Left colon (tissue), 2 donors: ENCODE measurements around the gene FFAR1. TPM values are rescaled to one million over a fixed set of nuclear protein-coding genes. Genes with fewer than 3 reads are reported as not detected.
A peak's percentile ranks its signal among the peaks of the same experiment; 100 is the strongest.
"Not testable (repeated sequence)": the region's sequence is repeated elsewhere in the genome, so short reads cannot be mapped to it uniquely, and the experiment has no call there.

Experiments used
- ATAC-seq: fragments of 200-7000 bp; cut with Tn5 transposase; one replicate; pipeline ENCODE4 v1.9.1; 2020; ENCODE audit warnings: mild to moderate bottlenecking, moderate library complexity
- DNase-seq, 2 donors: peaks; one replicate each; pipeline ENCODE4 v3.0.0-alpha.2; 2020
- intact Hi-C, 2 donors: fragments of 100-400 bp; cut with DNase I in 1 of 2; cut with micrococcal nuclease in 1 of 2; formaldehyde crosslinking; loops; one replicate each; pipeline versions ENCODE4 v1.11.2 to v1.14.0; 2022; cut with DNase I, micrococcal nuclease
- total RNA-seq, 2 donors: library from RNA; stranded (reverse); fragmentation: NEBNext Ultra II Directional; extraction: Animal tissue kit (Norgen Biotek cat#: 25700); gene quantifications; one replicate each; pipeline ENCODE4 v1.2.1, GENCODE V29; 2021
- donor health status: DM: no; HTN: no; CAD: no.
- donor health status: DM: yes; HTN: yes; CAD: no.

Gene FFAR1
- total RNA-seq, 2 donors from 2014 or later = 0.11 TPM; not detected in 1

- intact Hi-C loops = loop anchor here (5.0 to 10.0 kb wide), 2 partner anchors 139 to 141 kb away; partner anchors contain the start of gene KRTDAP (in 2 of the 2)
- DNase-seq (no peak), ATAC-seq (no peak)
Observed at GRCh38 chr19:35353635-35354034, 5.9 kb downstream of the FFAR1 start.

GRCh38 chr19:35354898-35355297 lies 7.2 kb downstream of the FFAR1 start:
- DNase-seq = no peak
- ATAC-seq = no peak
- intact Hi-C loops = loop anchor here (5.0 to 10.0 kb wide), 2 partner anchors 137 to 140 kb away; partner anchors contain the start of gene KRTDAP (in 2 of the 2)

DNA sequence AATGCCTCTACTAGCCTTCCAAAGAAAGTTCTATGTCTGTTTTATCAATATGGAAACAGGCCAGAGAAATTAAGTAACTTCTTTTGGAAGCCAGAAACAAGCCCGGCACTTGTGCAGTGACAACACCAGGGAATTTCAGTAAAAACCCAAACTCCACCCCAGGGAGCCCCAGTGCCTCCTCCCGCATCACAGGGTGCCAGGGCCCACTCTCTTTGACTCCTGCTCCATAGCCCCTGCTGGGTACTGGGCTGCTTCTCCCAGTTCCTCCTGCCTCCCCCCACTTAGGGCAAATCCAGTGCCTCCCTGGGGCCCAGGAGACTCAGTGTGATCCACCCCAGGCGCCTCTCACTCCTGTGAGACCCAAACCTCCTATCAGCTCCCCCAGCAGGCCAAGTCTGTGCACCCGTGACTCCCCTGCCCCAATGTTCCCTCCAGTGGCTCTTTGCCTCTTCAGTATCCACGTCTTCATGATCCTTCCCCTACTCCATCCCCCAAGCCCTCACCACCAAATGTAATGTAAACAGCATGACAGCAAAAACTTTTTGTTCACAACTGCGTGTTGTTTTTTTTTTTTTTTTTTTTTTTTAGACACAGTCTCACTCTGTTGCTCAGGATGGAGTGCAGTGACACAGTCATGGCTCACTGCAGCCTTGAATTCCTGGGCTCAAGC lies 8.2 kb downstream of the FFAR1 start:
- ATAC-seq = no peak
- DNase-seq = no peak
- intact Hi-C loops = loop anchor here in 1 of 2 donors (10.0 kb wide), 1 partner anchor 139 kb away; the partner anchor contains the start of gene KRTDAP

DNA sequence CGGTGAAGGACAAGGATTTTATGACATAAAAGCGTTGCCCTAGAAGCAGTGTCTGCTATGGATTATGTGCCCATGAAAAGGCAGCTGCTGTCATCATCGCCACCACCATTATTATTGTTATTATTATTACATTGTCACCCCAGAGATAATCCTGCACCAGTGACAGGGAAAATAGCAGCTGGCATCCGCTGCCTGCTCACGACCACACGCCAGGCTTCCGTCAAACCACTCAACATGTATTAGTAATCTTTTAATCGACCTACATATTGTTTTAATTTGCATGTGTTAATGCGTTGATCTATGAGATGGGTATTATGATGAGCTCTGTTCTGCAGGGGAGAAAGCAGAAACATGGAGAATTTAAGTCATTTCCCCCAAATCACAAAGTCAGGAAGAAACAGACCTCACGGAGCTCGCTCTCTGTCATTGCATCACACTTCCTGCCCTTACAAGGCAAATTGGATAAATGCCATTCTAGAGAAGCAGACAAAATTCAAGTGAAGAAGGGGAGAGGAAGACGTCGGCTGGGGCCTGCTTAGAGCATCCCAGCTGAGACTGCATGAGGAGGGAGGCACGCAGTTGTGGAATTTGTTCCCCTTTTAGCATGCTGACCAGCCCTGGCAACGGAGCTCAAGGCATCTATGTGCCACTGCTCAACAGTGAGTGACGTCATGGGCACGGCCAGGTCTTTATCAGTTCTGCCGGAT lies 10.3 kb downstream of the FFAR1 start, which contains the start of gene FFAR3:
Gene FFAR3, plus strand, starts transcription at position 594 of the 707 bp plus-strand sequence. CDS start 431 bp downstream, outside the sequence.
- intact Hi-C loops = loop anchor here in 1 of 2 donors (10.0 kb wide), 1 partner anchor 137 kb away; the partner anchor contains the start of gene KRTDAP
- DNase-seq (peak in 1 of 2 donors; percentile 41), ATAC-seq (no peak)

DNA sequence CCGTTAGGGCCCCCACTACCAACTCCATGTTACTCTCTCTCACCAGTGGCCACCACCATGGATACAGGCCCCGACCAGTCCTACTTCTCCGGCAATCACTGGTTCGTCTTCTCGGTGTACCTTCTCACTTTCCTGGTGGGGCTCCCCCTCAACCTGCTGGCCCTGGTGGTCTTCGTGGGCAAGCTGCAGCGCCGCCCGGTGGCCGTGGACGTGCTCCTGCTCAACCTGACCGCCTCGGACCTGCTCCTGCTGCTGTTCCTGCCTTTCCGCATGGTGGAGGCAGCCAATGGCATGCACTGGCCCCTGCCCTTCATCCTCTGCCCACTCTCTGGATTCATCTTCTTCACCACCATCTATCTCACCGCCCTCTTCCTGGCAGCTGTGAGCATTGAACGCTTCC lies 11.1 kb downstream of the FFAR1 start:
- intact Hi-C loops = loop anchor here in 1 of 2 donors (10.0 kb wide), 1 partner anchor 136 kb away; the partner anchor contains the start of gene KRTDAP
- not testable (repeated sequence) for DNase-seq, ATAC-seq

DNA sequence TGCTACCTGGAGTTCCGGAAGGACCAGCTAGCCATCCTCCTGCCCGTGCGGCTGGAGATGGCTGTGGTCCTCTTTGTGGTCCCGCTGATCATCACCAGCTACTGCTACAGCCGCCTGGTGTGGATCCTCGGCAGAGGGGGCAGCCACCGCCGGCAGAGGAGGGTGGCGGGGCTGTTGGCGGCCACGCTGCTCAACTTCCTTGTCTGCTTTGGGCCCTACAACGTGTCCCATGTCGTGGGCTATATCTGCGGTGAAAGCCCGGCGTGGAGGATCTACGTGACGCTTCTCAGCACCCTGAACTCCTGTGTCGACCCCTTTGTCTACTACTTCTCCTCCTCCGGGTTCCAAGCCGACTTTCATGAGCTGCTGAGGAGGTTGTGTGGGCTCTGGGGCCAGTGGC lies 11.7 kb downstream of the FFAR1 start:
- intact Hi-C loops = loop anchor here in 1 of 2 donors (10.0 kb wide), 1 partner anchor 135 kb away; the partner anchor contains the start of gene KRTDAP
- not testable (repeated sequence) for DNase-seq, ATAC-seq

- ATAC-seq, DNase-seq, intact Hi-C loops: not testable (repeated sequence)
Observed at GRCh38 chr19:35360081-35360480, 12.4 kb downstream of the FFAR1 start.

GRCh38 chr19:35360880-35361420 lies 13.2 kb downstream of the FFAR1 start:
- no peak for DNase-seq
- no peak for ATAC-seq
- intact Hi-C loops = no loop called here

DNA sequence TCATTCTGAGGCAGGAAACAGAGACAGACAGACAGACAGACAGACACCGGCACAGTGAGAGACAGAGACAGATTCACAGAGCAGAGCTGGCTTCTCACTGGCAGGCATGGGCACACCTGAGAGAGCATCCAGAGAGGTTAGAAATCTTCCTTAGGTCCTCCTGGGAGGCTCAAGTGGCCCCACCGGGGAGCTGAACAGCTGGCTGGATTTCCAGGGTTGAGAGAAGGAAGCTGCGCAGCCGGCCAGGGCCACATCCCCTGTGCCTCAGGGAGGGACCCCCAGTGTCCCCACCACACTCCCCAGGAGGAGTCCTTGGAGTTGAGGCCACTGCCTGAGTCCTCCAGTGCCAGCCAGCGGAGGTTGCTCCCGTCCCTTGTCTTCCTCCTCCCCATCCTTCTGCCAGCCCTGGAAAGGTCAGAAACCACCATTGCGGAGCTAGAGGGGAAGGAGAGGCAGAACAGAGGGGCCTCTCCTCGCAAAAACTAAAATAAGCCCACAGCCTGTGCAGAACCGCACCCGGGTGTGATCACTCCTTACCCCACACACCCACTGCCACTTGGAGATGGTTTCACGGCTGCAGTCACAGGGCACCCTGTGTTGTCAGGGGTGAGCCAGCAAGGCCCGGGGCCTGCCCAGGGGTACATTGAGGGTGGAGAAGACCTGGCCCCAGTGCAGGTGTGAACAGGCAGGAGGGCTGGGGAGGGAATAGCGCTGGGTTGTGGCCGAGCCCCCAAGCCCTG lies 14.7 kb downstream of the FFAR1 start:
- ATAC-seq (no peak), DNase-seq (no peak)
- intact Hi-C loops = no loop called here

DNA sequence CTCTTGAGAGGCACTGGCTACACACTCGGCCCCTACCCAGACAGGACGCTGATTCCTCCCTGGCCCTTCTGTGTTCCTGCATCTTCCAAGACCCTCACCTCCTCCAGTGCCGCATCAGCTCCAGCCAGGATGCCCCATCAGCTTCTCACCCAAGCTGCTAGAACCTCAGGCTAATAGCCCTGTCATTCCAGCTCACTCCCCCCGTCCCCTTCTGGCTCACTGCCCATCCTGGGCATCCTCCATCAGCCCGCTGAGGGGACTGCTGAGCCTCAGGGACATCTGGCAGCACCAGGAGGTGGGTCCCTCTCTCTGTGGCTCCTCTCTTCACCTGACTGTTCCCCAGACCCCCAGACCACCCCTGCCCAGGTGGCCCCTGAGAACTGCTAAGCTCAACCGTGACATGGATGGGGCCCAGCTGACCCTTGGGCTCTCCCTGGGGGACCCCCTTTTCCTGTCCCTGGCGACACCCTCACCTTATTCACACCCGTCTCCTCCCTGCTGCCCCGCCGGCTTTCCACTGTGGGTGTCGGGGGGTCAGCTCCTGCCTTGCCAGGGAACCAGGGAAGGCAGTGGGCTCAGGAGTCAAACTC lies 15.4 kb downstream of the FFAR1 start:
- ATAC-seq (no peak), DNase-seq (no peak)
- intact Hi-C loops = no loop called here

- intact Hi-C loops = no loop called here
- ATAC-seq (no peak), DNase-seq (no peak)
Observed at GRCh38 chr19:35363711-35364425, 16.2 kb downstream of the FFAR1 start.

DNA sequence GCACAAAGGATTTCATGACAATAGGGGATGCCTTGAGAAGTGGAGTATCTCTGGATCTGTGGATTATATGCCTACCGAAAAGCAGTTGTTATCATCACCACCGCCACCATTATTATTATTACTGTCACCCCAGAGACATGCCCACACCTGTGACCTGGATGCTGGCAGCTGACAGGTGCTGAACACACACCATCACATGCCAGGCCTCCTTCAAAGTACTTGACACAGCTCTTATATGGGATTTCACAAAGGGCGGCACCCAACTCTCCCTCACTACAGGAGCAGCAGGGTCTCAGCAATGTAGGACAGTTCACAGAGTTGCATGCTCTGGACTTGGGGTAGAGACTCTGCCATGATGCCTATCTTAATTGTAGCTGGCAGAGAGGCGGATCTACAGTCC lies 17.6 kb downstream of the FFAR1 start:
- no peak for DNase-seq
- intact Hi-C loops = no loop called here
- ATAC-seq = no peak

- DNase-seq = no peak
- ATAC-seq = no peak
- intact Hi-C loops = no loop called here
Observed at GRCh38 chr19:35368378-35368777, 20.7 kb downstream of the FFAR1 start.

DNA sequence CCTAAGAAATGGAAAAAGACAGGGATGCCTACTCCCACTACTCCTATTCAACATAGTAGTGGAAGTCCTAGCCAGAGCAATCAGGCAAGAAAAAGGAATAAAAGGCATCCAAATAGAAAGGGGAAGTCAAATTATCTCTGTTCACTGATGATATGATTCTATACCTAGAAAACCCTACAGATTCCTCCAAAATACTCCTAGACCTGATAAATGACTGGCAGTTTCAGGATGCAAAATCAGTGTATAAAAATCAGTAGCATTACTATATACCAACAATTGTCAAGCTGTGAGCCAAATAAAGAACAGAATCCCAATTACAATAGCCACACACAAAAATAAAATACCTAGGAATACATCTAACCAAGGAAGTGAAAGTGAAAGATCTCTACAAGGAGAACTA lies 21.8 kb downstream of the FFAR1 start:
- intact Hi-C loops = no loop called here
- DNase-seq = no peak

GRCh38 chr19:35370722-35371121 lies 23.0 kb downstream of the FFAR1 start, which contains the start of gene GPR42:
Gene GPR42, plus strand, starts transcription at chr19:35371068. Its CDS starts 292 bp downstream, at chr19:35371360.
- DNase-seq (no peak), ATAC-seq (no peak)
- intact Hi-C loops = no loop called here

More for the DNA sequence above, 21.8 kb downstream of the FFAR1 start:
- no peak for ATAC-seq

DNA sequence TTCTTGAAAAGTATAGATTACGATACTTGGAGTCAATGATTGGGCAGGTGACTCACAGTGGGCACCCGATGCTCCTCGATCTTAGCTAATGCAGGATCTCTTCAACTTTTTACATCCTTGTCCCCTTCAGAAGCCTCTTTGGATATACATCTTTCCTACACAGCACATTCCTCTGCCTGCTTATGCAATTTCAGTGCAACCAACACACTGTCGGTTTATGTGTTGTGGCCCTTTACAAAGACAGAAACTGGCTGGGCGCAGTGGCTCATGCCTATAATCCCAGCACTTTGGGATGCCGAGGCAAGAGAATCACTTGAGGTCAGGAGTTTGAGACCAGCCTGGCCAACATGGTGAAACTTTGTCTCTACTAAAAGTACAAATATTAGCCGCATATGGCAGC lies 25.8 kb downstream of the FFAR1 start:
- no peak for ATAC-seq

DNA sequence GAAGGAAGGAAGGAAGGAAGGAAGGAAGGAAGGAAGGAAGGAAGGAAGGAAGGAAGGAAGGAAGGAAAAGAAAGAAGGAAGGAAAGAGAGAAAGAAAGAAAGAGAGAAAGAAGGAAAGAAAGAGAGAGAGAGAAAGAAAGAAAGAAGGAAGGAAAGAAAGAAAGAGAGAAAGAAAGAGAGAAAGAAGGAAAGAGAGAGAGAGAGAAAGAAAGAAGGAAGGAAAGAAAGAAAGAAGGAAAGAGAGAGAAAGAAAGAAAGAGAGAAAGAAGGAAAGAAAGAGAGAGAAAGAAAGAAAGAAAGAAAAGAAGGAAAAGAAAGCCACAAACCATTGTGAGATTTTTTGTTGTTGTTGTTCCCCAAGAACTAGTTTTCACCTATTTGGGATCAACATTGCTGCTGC lies 26.3 kb downstream of the FFAR1 start:
- intact Hi-C loops, ATAC-seq, DNase-seq: not testable (repeated sequence)

More for the DNA sequence above, 25.8 kb downstream of the FFAR1 start:
- no peak for DNase-seq
- intact Hi-C loops = no loop called here
